HG02571 (cell line): ENCODE results near the gene CD74.
"Not testable (repeated sequence)": the region's sequence is repeated elsewhere in the genome, so short reads cannot be mapped to it uniquely, and the experiment has no call there.

Source experiments
- ATAC-seq: cut with Tn5 transposase; IDR thresholded peaks from one replicate; pipeline ENCODE4 v1.9.1; 2021; ENCODE audit warnings: mild to moderate bottlenecking, moderate library complexity; ENCODE audit not compliant: unreplicated experiment

The CD74 gene

GRCh38 chr5:150441813-150442698 is 29.3 kb upstream of the CD74 start:
- no peak for ATAC-seq

- no peak for ATAC-seq
Observed at GRCh38 chr5:150440948-150441812, 28.5 kb upstream of the CD74 start.

GRCh38 chr5:150438873-150439546 is 26.3 kb upstream of the CD74 start:
- no peak for ATAC-seq

GRCh38 chr5:150436141-150436680 is 23.5 kb upstream of the CD74 start:
- ATAC-seq = peak; percentile 87

- no peak for ATAC-seq
Observed at GRCh38 chr5:150434464-150434863, 21.8 kb upstream of the CD74 start.

GRCh38 chr5:150431574-150431973 is 18.9 kb upstream of the CD74 start:
- no peak for ATAC-seq

- no peak for ATAC-seq
Observed at GRCh38 chr5:150431048-150431447, 18.3 kb upstream of the CD74 start.

GRCh38 chr5:150429410-150429873 is 16.7 kb upstream of the CD74 start:
- ATAC-seq = no peak

- ATAC-seq = no peak
Observed at GRCh38 chr5:150428978-150429377, 16.3 kb upstream of the CD74 start.

GRCh38 chr5:150428106-150428876 is 15.6 kb upstream of the CD74 start:
- no peak for ATAC-seq

- not testable (repeated sequence) for ATAC-seq
Observed at GRCh38 chr5:150426165-150426564, 13.5 kb upstream of the CD74 start.

GRCh38 chr5:150422758-150423157 is 10.0 kb upstream of the CD74 start:
- no peak for ATAC-seq

GRCh38 chr5:150422075-150422474 is 9.4 kb upstream of the CD74 start:
- no peak for ATAC-seq

GRCh38 chr5:150419630-150420270 is 7.0 kb upstream of the CD74 start:
- peak; percentile 72 for ATAC-seq

GRCh38 chr5:150413902-150414790 is 1.4 kb upstream of the CD74 start:
- ATAC-seq = not testable (repeated sequence)

GRCh38 chr5:150413176-150413901 is 629 bp upstream of the CD74 start:
- no peak for ATAC-seq

GRCh38 chr5:150411245-150411979 is 1.3 kb downstream of the CD74 start:
- ATAC-seq = no peak
